ENCODE data around the gene PLCB1.

The PLCB1 gene

GRCh38 chr20:8646033-8646441 is 514.0 kb downstream of the PLCB1 start:
- Histone ChIP-seq H3K27ac (ENCODE audit: low read depth, low read length) (no peak overlapping the region), H3K79me2 (ENCODE audit: control insufficient read depth, low read length) (no peaks in the 10 kb centered on the region), H3K4me3 (ENCODE audit: low read length) (no peak overlapping the region), H3K36me3 (ENCODE audit: control insufficient read depth, low read length) (no peaks in the 10 kb centered on the region), H3F3A (ENCODE audit: control insufficient read depth, insufficient read depth) (no peaks in the 10 kb centered on the region), H4K20me1 (ENCODE audit: control insufficient read depth, insufficient read depth, low read depth, low read length) (no peaks in the 10 kb centered on the region), H3K27me3 (ENCODE audit: control insufficient read depth, low read length) (no peaks in the 10 kb centered on the region), H3K9me3 (ENCODE audit: control insufficient read depth, insufficient read depth, low read length) (no peaks in the 10 kb centered on the region), H3K9me2 (replicated peaks; ENCODE audit: control insufficient read depth, low read length) (no peaks in the 10 kb centered on the region), H3K4me2 (ENCODE audit: low read length) (no peak overlapping the region), H3K4me1 (ENCODE audit: control insufficient read depth, low read length) (no peaks in the 10 kb centered on the region)
- TF ChIP-seq EZH2phosphoT487 (IDR thresholded peaks at IDR 0.05; ENCODE audit: borderline replicate concordance, low read length) (no peak), CTCF (IDR thresholded peaks at IDR 0.05; ENCODE audit: low read depth, low read length, poor library complexity, severe bottlenecking) (no peak)

GRCh38 chr20:8646716-8647115 is 514.6 kb downstream of the PLCB1 start:
- TF ChIP-seq EZH2phosphoT487 (IDR thresholded peaks at IDR 0.05; ENCODE audit: borderline replicate concordance, low read length) (no peak), CTCF (IDR thresholded peaks at IDR 0.05; ENCODE audit: low read depth, low read length, poor library complexity, severe bottlenecking) (no peak)
- no peak overlapping the region for H3K4me2 ChIP-seq (ENCODE audit: low read length)
- H3K79me2 ChIP-seq (ENCODE audit: control insufficient read depth, low read length) = no peaks in the 10 kb centered on the region
- H3K9me3 ChIP-seq (ENCODE audit: control insufficient read depth, insufficient read depth, low read length) = no peaks in the 10 kb centered on the region
- H3K36me3 ChIP-seq (ENCODE audit: control insufficient read depth, low read length) = no peaks in the 10 kb centered on the region
- H3K9me2 ChIP-seq (replicated peaks; ENCODE audit: control insufficient read depth, low read length) = no peaks in the 10 kb centered on the region
- H3F3A ChIP-seq (ENCODE audit: control insufficient read depth, insufficient read depth) = no peaks in the 10 kb centered on the region
- no peak overlapping the region for H3K4me3 ChIP-seq (ENCODE audit: low read length)
- no peak overlapping the region for H3K27ac ChIP-seq (ENCODE audit: low read depth, low read length)
- H3K27me3 ChIP-seq (ENCODE audit: control insufficient read depth, low read length) = no peaks in the 10 kb centered on the region
- H4K20me1 ChIP-seq (ENCODE audit: control insufficient read depth, insufficient read depth, low read depth, low read length) = no peaks in the 10 kb centered on the region
- H3K4me1 ChIP-seq (ENCODE audit: control insufficient read depth, low read length) = no peaks in the 10 kb centered on the region

GRCh38 chr20:8647961-8648441 is 515.9 kb downstream of the PLCB1 start:
- no peak overlapping the region for H3K4me2 ChIP-seq (ENCODE audit: low read length)
- no peaks in the 10 kb centered on the region for H3K4me1 ChIP-seq (ENCODE audit: control insufficient read depth, low read length)

More at GRCh38 chr20:8647961-8648441, 515.9 kb downstream of the PLCB1 start:
- Histone ChIP-seq H3K4me3 (ENCODE audit: low read length) (no peak overlapping the region), H3K27ac (ENCODE audit: low read depth, low read length) (no peak overlapping the region), H4K20me1 (ENCODE audit: control insufficient read depth, insufficient read depth, low read depth, low read length) (no peaks in the 10 kb centered on the region), H3F3A (ENCODE audit: control insufficient read depth, insufficient read depth) (no peaks in the 10 kb centered on the region), H3K36me3 (ENCODE audit: control insufficient read depth, low read length) (no peaks in the 10 kb centered on the region), H3K9me3 (ENCODE audit: control insufficient read depth, insufficient read depth, low read length) (no peaks in the 10 kb centered on the region), H3K9me2 (replicated peaks; ENCODE audit: control insufficient read depth, low read length) (no peaks in the 10 kb centered on the region), H3K27me3 (ENCODE audit: control insufficient read depth, low read length) (no peaks in the 10 kb centered on the region), H3K79me2 (ENCODE audit: control insufficient read depth, low read length) (no peaks in the 10 kb centered on the region)
- TF ChIP-seq EZH2phosphoT487 (IDR thresholded peaks at IDR 0.05; ENCODE audit: borderline replicate concordance, low read length) (no peak), CTCF (IDR thresholded peaks at IDR 0.05; ENCODE audit: low read depth, low read length, poor library complexity, severe bottlenecking) (no peak)
